Activated B cell treated with CpG ODN at 0.5 μM for 24 hours (primary cell): ENCODE measurements around the gene MYOZ3. TPM values are rescaled to one million over a fixed set of nuclear protein-coding genes. Genes with fewer than 3 reads are reported as not detected.

Source experiments
- ATAC-seq: fragments of 200-7000 bp; cut with Tn5 transposase; one replicate; pipeline ENCODE4 v1.10.0; 2021; ENCODE audit warnings: low read depth, mild to moderate bottlenecking, moderate library complexity
- CTCF ChIA-PET: fragments of 350-600 bp; sonication (Branson Sonifier 250); formaldehyde crosslinking; loops from one replicate; lab custom pipeline; 2021; ENCODE audit warnings: antibody characterized with exemption; lab: Charles Lee
- POLR2A ChIA-PET: fragments of 350-600 bp; sonication (Branson Sonifier 250); formaldehyde crosslinking; loops from one replicate; lab custom pipeline; 2021; ENCODE audit warnings: antibody characterized with exemption; lab: Charles Lee
- DNase-seq: peaks from one replicate; pipeline ENCODE4 v3.0.0; 2022
- H3K27ac Mint-ChIP-seq: one replicate; pipeline ENCODE4 v1.8.0; 2020; ENCODE audit warnings: mixed read lengths
- H3K27me3 Mint-ChIP-seq: one replicate; pipeline ENCODE4 v1.8.0; 2021; ENCODE audit warnings: mixed read lengths
- H3K36me3 Mint-ChIP-seq: one replicate; pipeline ENCODE4 v1.8.0; 2021; ENCODE audit warnings: low read depth, mixed read lengths
- H3K4me1 Mint-ChIP-seq: one replicate; pipeline ENCODE4 v1.8.0; 2021; ENCODE audit warnings: mixed read lengths
- H3K4me3 Mint-ChIP-seq: one replicate; pipeline ENCODE4 v1.8.0; 2020; ENCODE audit warnings: mild to moderate bottlenecking, mixed read lengths
- H3K9me3 Mint-ChIP-seq: one replicate; pipeline ENCODE4 v1.8.0; 2020; ENCODE audit warnings: mixed read lengths
- intact Hi-C: fragments of 100-400 bp; cut with micrococcal nuclease; formaldehyde crosslinking; loops from one replicate; pipeline ENCODE4 v1.15.1; 2024
- total RNA-seq: library from RNA; stranded (reverse); gene quantifications from 2 replicates; pipeline ENCODE4 v1.2.3, GENCODE V29; 2022
- TF ChIP-seq, protein P1 (sequence below): fragments of 200-600 bp; IDR thresholded peaks from one replicate; pipeline ENCODE4 v1.8.0; 2022; ENCODE audit warnings: antibody characterized with exemption, mild to moderate bottlenecking

MYOZ3 gene
- total RNA-seq, 1 donor from 2014 or later, result 0.18 TPM

DNA sequence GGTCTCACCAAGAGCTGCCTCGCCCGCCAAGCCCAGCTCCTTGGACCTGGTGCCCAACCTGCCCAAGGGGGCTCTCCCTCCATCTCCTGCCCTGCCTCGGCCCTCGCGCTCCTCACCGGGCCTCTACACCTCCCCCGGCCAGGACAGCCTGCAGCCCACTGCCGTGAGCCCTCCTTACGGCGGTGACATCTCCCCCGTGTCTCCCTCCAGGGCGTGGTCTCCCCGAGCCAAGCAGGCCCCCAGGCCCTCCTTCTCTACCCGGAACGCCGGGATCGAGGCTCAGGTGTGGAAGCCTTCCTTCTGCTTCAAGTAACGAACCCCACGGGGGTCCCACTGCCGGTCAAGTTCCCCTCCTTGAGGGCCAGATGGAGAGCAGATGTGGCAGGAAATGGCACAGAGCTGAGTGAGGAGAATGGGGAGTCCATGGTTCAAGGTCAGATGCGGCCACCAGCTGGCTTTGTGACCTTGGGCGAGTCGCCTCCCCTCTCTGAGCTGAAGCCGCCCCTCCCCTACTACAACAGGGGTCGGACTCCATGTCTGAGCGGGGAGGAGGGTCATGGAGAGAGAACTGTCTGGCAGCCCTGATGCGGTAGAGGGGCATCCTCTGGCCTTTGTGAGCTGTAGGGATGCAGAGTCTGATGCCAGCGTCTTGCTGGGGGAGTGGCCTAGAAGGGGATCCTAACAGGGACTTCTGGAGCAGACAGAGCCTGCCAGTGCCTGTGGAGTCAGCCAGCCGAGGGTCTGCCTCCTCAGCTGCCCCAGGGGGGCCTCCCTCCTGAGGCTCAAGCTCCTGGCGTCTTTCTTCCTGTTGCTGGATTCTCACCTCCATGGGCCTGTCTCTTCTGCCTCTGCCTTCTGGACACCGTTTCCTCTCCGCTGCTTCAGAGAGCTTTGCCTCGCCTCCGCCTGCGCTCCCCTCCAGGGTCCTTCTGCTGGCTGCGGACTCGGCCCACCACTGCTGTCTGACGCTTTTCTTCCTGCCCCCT is 10.7 kb upstream of the MYOZ3 start:
- H3K4me3 Mint-ChIP-seq, result no peak overlapping the region
- ChIA-PET CTCF (no interaction called here), POLR2A (no interaction called here)
- H3K36me3 Mint-ChIP-seq, result peaks cover 30% of the 10 kb centered on the region
- ATAC-seq (no peak), DNase-seq (no peak)
- intact Hi-C loops, result no loop called here
- peaks cover 3% of the 10 kb centered on the region for H3K4me1 Mint-ChIP-seq
- no peaks in the 10 kb centered on the region for H3K9me3 Mint-ChIP-seq
- H3K27ac Mint-ChIP-seq, result no peak overlapping the region
- TF ChIP-seq, protein P1, sequence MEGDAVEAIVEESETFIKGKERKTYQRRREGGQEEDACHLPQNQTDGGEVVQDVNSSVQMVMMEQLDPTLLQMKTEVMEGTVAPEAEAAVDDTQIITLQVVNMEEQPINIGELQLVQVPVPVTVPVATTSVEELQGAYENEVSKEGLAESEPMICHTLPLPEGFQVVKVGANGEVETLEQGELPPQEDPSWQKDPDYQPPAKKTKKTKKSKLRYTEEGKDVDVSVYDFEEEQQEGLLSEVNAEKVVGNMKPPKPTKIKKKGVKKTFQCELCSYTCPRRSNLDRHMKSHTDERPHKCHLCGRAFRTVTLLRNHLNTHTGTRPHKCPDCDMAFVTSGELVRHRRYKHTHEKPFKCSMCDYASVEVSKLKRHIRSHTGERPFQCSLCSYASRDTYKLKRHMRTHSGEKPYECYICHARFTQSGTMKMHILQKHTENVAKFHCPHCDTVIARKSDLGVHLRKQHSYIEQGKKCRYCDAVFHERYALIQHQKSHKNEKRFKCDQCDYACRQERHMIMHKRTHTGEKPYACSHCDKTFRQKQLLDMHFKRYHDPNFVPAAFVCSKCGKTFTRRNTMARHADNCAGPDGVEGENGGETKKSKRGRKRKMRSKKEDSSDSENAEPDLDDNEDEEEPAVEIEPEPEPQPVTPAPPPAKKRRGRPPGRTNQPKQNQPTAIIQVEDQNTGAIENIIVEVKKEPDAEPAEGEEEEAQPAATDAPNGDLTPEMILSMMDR, result no peak
- H3K27me3 Mint-ChIP-seq, result no peaks in the 10 kb centered on the region

DNA sequence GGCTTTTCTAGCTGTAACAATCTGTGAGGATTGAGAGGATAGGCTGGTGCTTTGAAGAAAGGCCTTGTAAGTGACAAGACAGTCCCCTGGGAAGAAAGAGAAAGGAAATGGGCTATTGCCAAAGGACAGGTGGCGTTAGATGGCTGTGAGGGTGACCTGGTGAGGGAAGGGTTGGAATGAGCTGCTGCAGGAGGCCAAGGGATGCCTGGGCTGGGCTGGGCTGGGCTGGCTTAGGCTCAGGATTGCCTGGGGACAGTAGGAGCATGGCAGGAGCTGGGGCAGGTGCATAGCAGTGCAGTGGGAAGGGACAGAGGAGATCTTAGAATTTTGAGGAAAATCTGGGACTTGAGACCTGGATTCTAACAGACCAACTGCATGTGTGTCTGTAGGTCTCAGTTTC is 9.7 kb upstream of the MYOZ3 start:
- Mint-ChIP-seq H3K9me3 (no peaks in the 10 kb centered on the region), H3K36me3 (peaks cover 30% of the 10 kb centered on the region), H3K27me3 (no peaks in the 10 kb centered on the region), H3K4me3 (no peak overlapping the region), H3K4me1 (peaks cover 6% of the 10 kb centered on the region), H3K27ac (no peak overlapping the region)
- intact Hi-C loops, result no loop called here
- ATAC-seq (no peak), DNase-seq (no peak)
- CTCF ChIA-PET, result interaction anchor here (7.3 kb wide), 1 partner anchor 90 kb away, joined by 122 read pairs; no protein-coding TSS in a partner anchor
- TF ChIP-seq, protein P1, result no peak
- POLR2A ChIA-PET, result interaction anchor here (1.4 kb wide), 1 partner anchor 25 kb away, joined by 3 read pairs; no protein-coding TSS in a partner anchor

DNA sequence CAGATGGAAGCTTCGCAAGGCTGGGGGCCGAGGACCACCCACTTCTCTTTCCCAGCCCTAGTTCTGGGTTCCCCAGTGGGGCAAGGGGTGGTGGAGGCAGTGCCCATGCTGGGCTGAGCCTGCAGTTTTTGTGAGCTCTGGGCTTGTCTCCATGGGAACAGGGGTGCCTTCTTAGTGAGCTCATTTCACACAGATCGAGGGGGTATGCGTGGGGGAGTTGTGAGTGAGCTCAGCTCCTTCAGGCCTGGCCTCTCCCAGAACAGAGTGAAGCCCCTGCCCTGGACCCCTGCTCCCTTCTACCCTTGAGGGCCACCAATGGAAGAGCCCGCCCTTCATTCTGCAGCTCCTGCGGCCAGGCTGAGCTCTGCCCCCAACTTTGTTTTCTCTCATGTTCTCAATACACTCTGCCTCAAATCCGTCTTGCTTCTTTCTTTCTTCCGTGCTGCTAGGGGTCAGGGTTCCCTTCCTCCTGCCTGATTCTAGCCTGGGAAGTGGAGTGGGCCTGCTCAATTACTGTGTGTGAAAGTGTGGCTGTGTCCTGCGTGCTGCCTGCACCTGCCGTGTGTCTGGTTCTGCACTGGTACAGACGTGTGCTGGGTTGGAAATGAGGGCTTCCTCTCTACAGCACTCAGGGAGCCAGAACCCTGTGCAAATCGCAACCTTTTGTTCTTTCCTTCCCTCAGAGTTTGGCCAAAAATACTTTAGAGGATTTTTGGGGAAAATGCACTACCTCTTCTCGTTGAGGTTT is 9.0 kb upstream of the MYOZ3 start:
- POLR2A ChIA-PET, result interaction anchor here (1.4 kb wide), 1 partner anchor 26 kb away, joined by 3 read pairs; no protein-coding TSS in a partner anchor
- TF ChIP-seq, protein P1, result no peak
- Mint-ChIP-seq H3K4me1 (peaks cover 8% of the 10 kb centered on the region), H3K27me3 (no peaks in the 10 kb centered on the region), H3K9me3 (no peaks in the 10 kb centered on the region), H3K27ac (no peak overlapping the region), H3K36me3 (peaks cover 29% of the 10 kb centered on the region), H3K4me3 (no peak overlapping the region)
- ATAC-seq, result no peak
- DNase-seq, result no peak
- CTCF ChIA-PET, result interaction anchor here (7.3 kb wide), 1 partner anchor 91 kb away, joined by 122 read pairs; no protein-coding TSS in a partner anchor
- intact Hi-C loops, result no loop called here

DNA sequence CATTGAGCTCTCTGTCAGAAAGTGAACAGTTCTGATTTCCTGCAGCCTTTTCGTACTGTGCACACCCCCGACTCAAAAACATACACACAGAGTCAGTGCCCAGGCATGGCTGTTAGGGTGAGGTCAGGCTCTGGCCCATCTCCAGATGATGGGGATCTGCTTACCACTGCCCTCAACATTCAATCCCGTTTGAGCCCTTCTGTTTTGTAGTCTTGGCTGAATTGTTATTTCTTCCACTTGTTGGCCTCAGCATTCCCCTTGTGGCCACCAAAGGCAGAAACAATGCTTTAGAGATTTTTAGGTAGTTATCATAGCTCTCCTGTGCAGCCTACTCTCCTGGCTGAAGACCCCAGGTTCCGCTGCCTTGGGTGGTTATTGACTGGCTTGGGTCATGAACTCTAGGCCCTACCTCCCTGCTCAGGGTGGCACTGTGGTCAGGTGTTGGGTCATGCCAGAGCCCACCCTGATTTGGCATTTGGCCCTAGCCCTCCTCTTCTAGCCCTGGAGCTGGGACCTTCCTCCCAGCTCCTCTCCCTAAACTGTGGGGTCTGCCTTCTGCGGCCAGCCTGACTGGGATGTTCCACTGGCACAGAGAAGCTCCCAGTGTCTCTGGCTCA is 7.8 kb upstream of the MYOZ3 start:
- Mint-ChIP-seq H3K27ac (no peak overlapping the region), H3K4me1 (peaks cover 16% of the 10 kb centered on the region), H3K4me3 (no peak overlapping the region), H3K9me3 (no peaks in the 10 kb centered on the region), H3K27me3 (no peaks in the 10 kb centered on the region), H3K36me3 (peaks cover 20% of the 10 kb centered on the region)
- intact Hi-C loops, result no loop called here
- TF ChIP-seq, protein P1, result no peak
- CTCF ChIA-PET, result interaction anchor here (7.3 kb wide), 1 partner anchor 92 kb away, joined by 122 read pairs; no protein-coding TSS in a partner anchor
- DNase-seq (no peak), ATAC-seq (no peak)
- POLR2A ChIA-PET, result interaction anchor here (0.7 kb wide), 1 partner anchor 114 kb away, joined by 3 read pairs; no protein-coding TSS in a partner anchor
